Colonic mucosa (tissue), 4 donors: ENCODE measurements around the gene LAMP5. TPM values are rescaled to one million over a fixed set of nuclear protein-coding genes. Genes with fewer than 3 reads are reported as not detected.

Source experiments
- DNase-seq: peaks from one replicate; pipeline ENCODE4 v3.0.0-alpha.2; 2020
- H3K27ac ChIP-seq: fragments of 200-600 bp; one replicate; pipeline ENCODE4 v1.8.0; 2021
- H3K27me3 ChIP-seq: fragments of 200-600 bp; one replicate; pipeline ENCODE4 v1.8.0; 2021
- H3K36me3 ChIP-seq: fragments of 200-600 bp; one replicate; pipeline ENCODE4 v1.8.0; 2021
- H3K4me1 ChIP-seq: fragments of 200-600 bp; one replicate; pipeline ENCODE4 v1.8.0; 2021; ENCODE audit warnings: mild to moderate bottlenecking
- H3K4me3 ChIP-seq: fragments of 200-600 bp; one replicate; pipeline ENCODE4 v1.8.0; 2021
- H3K9ac ChIP-seq, 2 donors: one replicate each; pipeline ENCODE4 v1.7.0; 2013; ENCODE audit warnings: control low read depth in 2 of 2, low read depth in 2 of 2, low read length in 2 of 2
- H3K9me3 ChIP-seq: fragments of 200-600 bp; one replicate; pipeline ENCODE4 v1.8.0; 2021
- CTCF ChIP-seq: fragments of 200-600 bp; IDR thresholded peaks from one replicate; pipeline ENCODE4 v1.8.0; 2022; ENCODE audit warnings: antibody characterized with exemption, mild to moderate bottlenecking
- intact Hi-C: fragments of 100-400 bp; cut with DNase I; formaldehyde crosslinking; loops from one replicate; pipeline ENCODE4 v1.14.1; 2022
- total RNA-seq, 2 donors: library from RNA; stranded (reverse); fragmentation: NEBNext Ultra II Directional in 1 of 2; extraction: Animal tissue kit (Norgen Biotek cat#: 25700) in 1 of 2; gene quantifications; one replicate each; pipeline ENCODE4 v1.2.1, GENCODE V29; 2021
- donor health status: healthy.
- donor health status: DM: no; HTN: no; CAD: no.
- donor health status: DM: no; HTN: no; CAD: no.

The LAMP5 gene
- total RNA-seq, 2 donors from 2014 or later = 0.30 to 0.32 TPM

GRCh38 chr20:9550871-9551270 is 36.5 kb downstream of the LAMP5 start:
- intact Hi-C loops = no loop called here
- H3K36me3 ChIP-seq = no peaks in the 10 kb centered on the region
- TF ChIP-seq CTCF = no peak
- no peaks in the 10 kb centered on the region for H3K9me3 ChIP-seq
- no peak overlapping the region for H3K27ac ChIP-seq
- no peaks in the 10 kb centered on the region for H3K27me3 ChIP-seq
- DNase-seq = no peak
- H3K4me3 ChIP-seq = no peak overlapping the region
- no peaks in the 10 kb centered on the region for H3K4me1 ChIP-seq
- no peak overlapping the region for H3K9ac ChIP-seq

- Histone ChIP-seq H3K4me1 (no peaks in the 10 kb centered on the region), H3K27ac (no peak overlapping the region), H3K9ac (no peak overlapping the region), H3K36me3 (no peaks in the 10 kb centered on the region), H3K4me3 (no peak overlapping the region), H3K9me3 (no peaks in the 10 kb centered on the region), H3K27me3 (no peaks in the 10 kb centered on the region)
- DNase-seq = no peak
- TF ChIP-seq CTCF = no peak
- intact Hi-C loops = no loop called here
Measured at GRCh38 chr20:9551808-9552550, 37.6 kb downstream of the LAMP5 start.

- no peak overlapping the region for H3K4me3 ChIP-seq
- no peaks in the 10 kb centered on the region for H3K27me3 ChIP-seq
- no peaks in the 10 kb centered on the region for H3K9me3 ChIP-seq
- DNase-seq = no peak
- no peaks in the 10 kb centered on the region for H3K4me1 ChIP-seq
- intact Hi-C loops = no loop called here
- H3K27ac ChIP-seq = no peak overlapping the region
- H3K9ac ChIP-seq = no peak overlapping the region
- TF ChIP-seq CTCF = no peak
- no peaks in the 10 kb centered on the region for H3K36me3 ChIP-seq
Measured at GRCh38 chr20:9555781-9556180, 41.4 kb downstream of the LAMP5 start.

- no peak overlapping the region for H3K4me3 ChIP-seq
- no peaks in the 10 kb centered on the region for H3K4me1 ChIP-seq
- TF ChIP-seq CTCF = no peak
- H3K27ac ChIP-seq = no peak overlapping the region
- no peak overlapping the region for H3K9ac ChIP-seq
- H3K9me3 ChIP-seq = no peaks in the 10 kb centered on the region
- no peak for DNase-seq
- no peaks in the 10 kb centered on the region for H3K27me3 ChIP-seq
- intact Hi-C loops = no loop called here
- no peaks in the 10 kb centered on the region for H3K36me3 ChIP-seq
Measured at GRCh38 chr20:9557411-9557810, 43.0 kb downstream of the LAMP5 start.

GRCh38 chr20:9565910-9566550 is 51.6 kb downstream of the LAMP5 start:
- intact Hi-C loops = no loop called here
- Histone ChIP-seq H3K27me3 (no peaks in the 10 kb centered on the region), H3K9me3 (no peaks in the 10 kb centered on the region), H3K4me1 (no peaks in the 10 kb centered on the region), H3K36me3 (no peaks in the 10 kb centered on the region), H3K9ac (no peak overlapping the region), H3K4me3 (no peak overlapping the region), H3K27ac (no peak overlapping the region)
- TF ChIP-seq CTCF = no peak
- DNase-seq = no peak
